GM12878 (cell line): ENCODE measurements around the gene IMMP2L.

Experiments
- CTCF ChIP-seq, 3 experiments: IDR thresholded peaks in 2 of 3; conservative IDR thresholded peaks in 1 of 3; 2 replicates each; pipeline ENCODE4 v1.5.1; 2011; ENCODE audit warnings: low read depth in 3 of 3, low read length in 3 of 3, mild to moderate bottlenecking in 3 of 3, control low read depth in 2 of 3, moderate library complexity in 2 of 3, inconsistent platforms in 1 of 3, mixed read lengths in 1 of 3; ENCODE audit not compliant: control insufficient read depth in 2 of 3, insufficient read depth in 1 of 3; ENCODE audit errors: extremely low read depth in 1 of 3
- CUX1 ChIP-seq: IDR thresholded peaks from 2 replicates; pipeline ENCODE4 v1.6.1; 2012; ENCODE audit warnings: improper control_type of control experiment, low read depth, low read length; ENCODE audit not compliant: insufficient replicate concordance
- FOXM1 ChIP-seq: IDR thresholded peaks from 2 replicates; pipeline ENCODE4 v1.6.1; 2012; ENCODE audit warnings: low read depth, mild to moderate bottlenecking, inconsistent platforms, low read length, moderate library complexity
- GABPA ChIP-seq: IDR thresholded peaks from 2 replicates; pipeline ENCODE4 v1.6.1; 2014; ENCODE audit warnings: antibody characterized with exemption, low read depth, mild to moderate bottlenecking, inconsistent platforms
- MTA3 ChIP-seq: IDR thresholded peaks from 2 replicates; pipeline ENCODE4 v1.6.1; 2012; ENCODE audit warnings: low read length, inconsistent platforms, borderline replicate concordance
- RCOR1 ChIP-seq: conservative IDR thresholded peaks from 2 replicates; pipeline ENCODE4 v1.6.1; 2012; ENCODE audit warnings: low read depth, low read length, improper control_type of control experiment

GRCh38 chr7:110677405-110677804 is 884.9 kb downstream of the IMMP2L start:
- TF ChIP-seq CUX1 (no peak), MTA3 (no peak), RCOR1 (no peak), FOXM1 (no peak), GABPA (no peak), CTCF (IDR thresholded peaks at IDR 0.05 in 2 of 3, conservative IDR thresholded peaks at IDR 0.05 in 1 of 3; ENCODE audit: control insufficient read depth in 2 of 3, extremely low read depth in 1 of 3, insufficient read depth in 1 of 3, low read depth in 3 of 3, low read length in 3 of 3) (no peak)
